ENCODE measurements around the gene PSMC5.

DNA sequence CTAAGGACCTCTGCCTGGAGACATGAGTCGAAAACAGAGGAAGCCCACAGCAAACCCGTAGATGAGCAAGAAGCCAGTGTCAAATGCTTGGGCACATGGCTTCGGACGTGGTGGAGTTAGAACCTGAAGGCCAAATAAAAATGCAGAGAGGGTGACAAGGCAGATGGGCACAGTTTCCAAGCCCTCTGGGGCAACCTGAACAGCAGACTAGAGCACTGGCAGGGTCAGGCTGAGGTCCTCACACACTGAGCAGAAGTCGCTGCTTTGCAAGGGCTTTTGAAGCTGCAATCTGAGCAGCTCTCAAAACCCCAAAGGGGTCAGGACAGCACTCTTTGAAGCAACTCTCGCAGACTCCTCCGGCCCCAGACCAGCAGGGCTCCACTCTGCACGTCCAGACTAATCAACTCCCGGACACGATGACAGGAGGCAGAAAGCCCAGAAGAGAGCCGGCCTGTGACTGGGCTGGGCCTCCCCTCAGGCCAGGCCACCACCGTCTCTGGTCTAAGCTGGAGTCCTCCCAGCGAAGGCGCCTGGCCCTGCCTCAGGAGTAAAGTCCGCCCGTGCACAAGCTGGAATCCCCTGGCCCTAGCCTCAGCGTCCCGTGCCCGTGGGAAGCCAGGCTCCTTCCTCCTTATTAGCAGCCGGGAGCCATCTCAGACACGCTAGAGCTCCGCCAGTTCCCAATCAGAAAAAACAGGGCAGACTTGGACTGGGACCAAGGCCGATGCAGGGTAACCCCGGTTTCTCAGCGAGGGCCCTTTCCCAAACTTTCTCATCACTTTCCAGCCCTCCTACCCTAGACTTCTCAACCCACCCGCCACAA, 14.3 kb downstream of the PSMC5 start:
- TF ChIP-seq, protein P1, sequence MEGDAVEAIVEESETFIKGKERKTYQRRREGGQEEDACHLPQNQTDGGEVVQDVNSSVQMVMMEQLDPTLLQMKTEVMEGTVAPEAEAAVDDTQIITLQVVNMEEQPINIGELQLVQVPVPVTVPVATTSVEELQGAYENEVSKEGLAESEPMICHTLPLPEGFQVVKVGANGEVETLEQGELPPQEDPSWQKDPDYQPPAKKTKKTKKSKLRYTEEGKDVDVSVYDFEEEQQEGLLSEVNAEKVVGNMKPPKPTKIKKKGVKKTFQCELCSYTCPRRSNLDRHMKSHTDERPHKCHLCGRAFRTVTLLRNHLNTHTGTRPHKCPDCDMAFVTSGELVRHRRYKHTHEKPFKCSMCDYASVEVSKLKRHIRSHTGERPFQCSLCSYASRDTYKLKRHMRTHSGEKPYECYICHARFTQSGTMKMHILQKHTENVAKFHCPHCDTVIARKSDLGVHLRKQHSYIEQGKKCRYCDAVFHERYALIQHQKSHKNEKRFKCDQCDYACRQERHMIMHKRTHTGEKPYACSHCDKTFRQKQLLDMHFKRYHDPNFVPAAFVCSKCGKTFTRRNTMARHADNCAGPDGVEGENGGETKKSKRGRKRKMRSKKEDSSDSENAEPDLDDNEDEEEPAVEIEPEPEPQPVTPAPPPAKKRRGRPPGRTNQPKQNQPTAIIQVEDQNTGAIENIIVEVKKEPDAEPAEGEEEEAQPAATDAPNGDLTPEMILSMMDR (IDR thresholded peaks at IDR 0.05 in 2 of 3, conservative IDR thresholded peaks at IDR 0.05 in 1 of 3; ENCODE audit: control insufficient read depth in 2 of 3, extremely low read depth in 1 of 3, insufficient read depth in 1 of 3, low read depth in 3 of 3, low read length in 3 of 3), result no peak
- TF ChIP-seq SMAD1 (IDR thresholded peaks at IDR 0.05; ENCODE audit: low read depth, partially characterized antibody) (no peak), ZBTB40 (IDR thresholded peaks at IDR 0.05; ENCODE audit: borderline replicate concordance) (no peak), RAD21 (IDR thresholded peaks at IDR 0.05; ENCODE audit: insufficient read depth, low read depth, low read length) (no peak), E2F4 (IDR thresholded peaks at IDR 0.05; ENCODE audit: low read depth, low read length) (no peak), POLR2A (IDR thresholded peaks at IDR 0.05; ENCODE audit: low read depth, low read length) (0 out of 2 replicates have a peak, but pooled peaks have one; percentile 8), CBFB (IDR thresholded peaks at IDR 0.05; ENCODE audit: low read depth) (no peak), ZZZ3 (IDR thresholded peaks at IDR 0.05; ENCODE audit: control insufficient read depth, insufficient read length, low read depth) (no peak), EGR1 (IDR thresholded peaks at IDR 0.05; ENCODE audit: borderline replicate concordance in 1 of 2, low read depth in 2 of 2, low read length in 2 of 2) (no peak), RAD51 (IDR thresholded peaks at IDR 0.05) (no peak), CBX5 (IDR thresholded peaks at IDR 0.05; ENCODE audit: low read depth) (no peak), YY1 (IDR thresholded peaks at IDR 0.05; ENCODE audit: low read depth, low read length) (no peak), EZH2 (IDR thresholded peaks at IDR 0.05; ENCODE audit: borderline replicate concordance, control insufficient read depth, low read depth, low read length) (no peak)
- TF ChIP-seq, protein P2, sequence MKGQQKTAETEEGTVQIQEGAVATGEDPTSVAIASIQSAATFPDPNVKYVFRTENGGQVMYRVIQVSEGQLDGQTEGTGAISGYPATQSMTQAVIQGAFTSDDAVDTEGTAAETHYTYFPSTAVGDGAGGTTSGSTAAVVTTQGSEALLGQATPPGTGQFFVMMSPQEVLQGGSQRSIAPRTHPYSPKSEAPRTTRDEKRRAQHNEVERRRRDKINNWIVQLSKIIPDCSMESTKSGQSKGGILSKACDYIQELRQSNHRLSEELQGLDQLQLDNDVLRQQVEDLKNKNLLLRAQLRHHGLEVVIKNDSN (IDR thresholded peaks at IDR 0.05; ENCODE audit: borderline replicate concordance, extremely low read length, insufficient read depth, low read depth, low read length), result no peak
